ENCODE results near the gene FBXW8. TPM values are rescaled to one million over a fixed set of nuclear protein-coding genes. Genes with fewer than 3 reads are reported as not detected.

The FBXW8 gene
- total and polyA plus RNA-seq, 2 donors: 8.6 to 15.6 TPM

DNA sequence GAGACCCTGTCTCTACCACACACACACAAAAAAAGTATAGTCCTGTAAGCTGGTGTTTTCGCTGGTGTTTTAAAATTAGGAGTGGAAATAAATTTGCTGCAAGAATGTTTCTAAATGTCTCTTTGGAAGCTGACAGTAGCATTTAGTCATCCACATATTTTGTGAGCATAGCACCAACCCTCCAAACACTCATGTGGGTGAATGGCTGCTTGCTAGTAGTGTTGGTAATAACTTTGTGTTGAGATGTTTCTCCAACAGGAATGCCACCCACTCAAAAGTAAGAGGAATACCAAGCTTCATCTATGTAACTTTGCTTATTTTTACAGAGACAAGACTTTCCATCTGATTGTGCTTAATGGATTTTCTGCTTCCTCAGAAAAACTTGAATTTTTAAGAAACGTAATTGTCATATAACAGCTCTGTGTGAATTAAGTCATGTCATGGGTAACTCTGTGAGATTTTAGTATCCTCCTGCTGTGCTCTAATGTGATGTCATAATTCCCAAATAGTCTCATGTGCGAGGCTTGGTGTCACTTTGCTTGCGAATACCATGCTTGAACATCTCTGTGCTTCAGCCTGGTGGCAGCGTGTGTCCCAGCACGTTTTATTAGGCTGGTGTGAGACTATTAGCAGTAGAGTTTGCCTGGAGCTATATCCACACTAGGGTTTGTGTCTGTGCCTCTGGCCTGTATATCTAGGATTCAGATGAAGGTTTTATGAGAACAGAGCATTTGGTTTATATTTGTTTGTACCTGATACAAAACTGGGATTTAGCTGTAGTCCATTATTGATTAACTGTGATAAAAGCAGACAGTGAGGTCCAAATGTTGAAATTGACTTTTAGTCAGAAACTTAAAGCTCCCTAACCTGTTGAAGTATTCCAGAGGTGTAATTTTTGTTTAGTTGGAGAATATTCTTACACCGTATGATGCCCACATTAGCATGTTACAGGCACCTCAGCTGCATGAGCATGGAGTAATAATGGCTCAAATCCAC is 80.5 kb downstream of the FBXW8 start:
- WGBS: 80% methylated on average over 7 of the region's 7 CpGs
- DNase-seq (ENCODE audit: extremely low spot score): no peak
- H3K4me3 ChIP-seq (ENCODE audit: low read depth, low read length): no peak overlapping the region
- no peaks in the 10 kb centered on the region for H3K36me3 ChIP-seq (ENCODE audit: insufficient read depth)
- no peaks in the 10 kb centered on the region for H3K4me1 ChIP-seq (ENCODE audit: insufficient read depth)
- no peak overlapping the region for H3K27ac ChIP-seq (ENCODE audit: low read depth)

DNA sequence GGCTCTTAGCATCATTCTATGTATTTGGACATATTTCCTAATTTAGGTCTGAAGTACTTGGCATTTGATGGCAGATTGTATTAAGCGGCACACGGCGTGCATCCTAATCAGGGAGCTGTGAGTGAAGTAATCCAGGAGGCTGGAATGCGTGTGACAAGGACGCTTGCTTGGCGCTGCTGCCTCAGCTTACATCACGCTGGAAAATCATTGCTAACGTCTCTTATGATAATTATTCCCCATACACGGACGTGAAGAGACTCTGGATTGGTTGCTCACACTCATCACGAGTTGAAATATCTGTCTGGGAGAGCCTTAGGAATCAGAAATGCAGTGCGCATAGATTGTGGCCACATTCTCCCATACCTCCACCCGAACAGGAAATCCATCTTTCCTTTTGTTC is 85.3 kb downstream of the FBXW8 start:
- Histone ChIP-seq H3K36me3 (ENCODE audit: insufficient read depth) (no peaks in the 10 kb centered on the region), H3K27ac (ENCODE audit: low read depth) (no peak overlapping the region), H3K4me3 (ENCODE audit: low read depth, low read length) (no peak overlapping the region), H3K4me1 (ENCODE audit: insufficient read depth) (no peaks in the 10 kb centered on the region)
- 85% methylated on average over 13 of the region's 13 CpGs for WGBS
- DNase-seq (ENCODE audit: extremely low spot score): no peak

DNA sequence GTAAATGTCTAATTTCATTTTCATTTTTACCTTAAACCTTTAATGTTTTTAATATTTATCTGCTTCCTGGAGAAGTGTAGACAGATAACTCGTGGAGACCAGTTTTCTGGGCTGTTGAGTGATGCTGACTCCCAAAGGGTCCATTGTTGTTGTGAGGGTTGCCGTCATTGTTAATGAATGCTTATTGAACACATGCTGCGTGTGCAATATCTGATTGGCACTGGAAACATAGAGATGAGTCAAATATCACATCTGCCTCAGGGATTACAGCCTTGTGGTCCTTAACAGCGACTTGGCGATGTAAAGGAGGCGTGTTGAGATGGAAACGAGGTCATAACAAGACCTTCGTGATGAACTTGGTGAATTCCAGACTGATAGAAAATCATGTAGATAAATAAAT is 85.9 kb downstream of the FBXW8 start:
- DNase-seq (ENCODE audit: extremely low spot score): no peak
- Histone ChIP-seq H3K36me3 (ENCODE audit: insufficient read depth) (no peaks in the 10 kb centered on the region), H3K4me3 (ENCODE audit: low read depth, low read length) (no peak overlapping the region), H3K27ac (ENCODE audit: low read depth) (no peak overlapping the region), H3K4me1 (ENCODE audit: insufficient read depth) (no peaks in the 10 kb centered on the region)
- WGBS: 77% methylated on average over 8 of the region's 8 CpGs

DNA sequence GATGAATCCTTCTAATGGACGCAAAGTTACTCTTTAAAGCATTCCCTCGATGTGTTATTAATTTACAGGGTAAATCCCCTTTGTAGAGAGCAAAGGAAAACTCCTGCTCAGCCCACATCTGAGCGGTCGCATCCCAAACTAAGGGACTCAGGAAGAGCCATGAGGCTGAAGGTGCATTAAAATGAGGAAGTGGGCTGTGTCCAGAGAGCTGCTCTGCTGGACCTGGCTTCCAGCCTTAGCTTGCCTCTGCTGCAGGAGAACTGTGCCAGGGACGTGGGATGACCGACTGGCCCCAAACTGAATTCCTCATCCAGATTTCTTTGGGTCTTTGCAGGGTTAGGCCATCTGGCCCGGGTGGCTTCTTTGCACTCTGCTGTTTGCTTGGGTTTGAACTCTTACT is 88.3 kb downstream of the FBXW8 start:
- DNase-seq (ENCODE audit: extremely low spot score): no peak
- Histone ChIP-seq H3K4me3 (ENCODE audit: low read depth, low read length) (no peak overlapping the region), H3K27ac (ENCODE audit: low read depth) (no peak overlapping the region), H3K4me1 (ENCODE audit: insufficient read depth) (no peaks in the 10 kb centered on the region), H3K36me3 (ENCODE audit: insufficient read depth) (no peaks in the 10 kb centered on the region)
- WGBS: 89% methylated on average over 7 of the region's 7 CpGs

DNA sequence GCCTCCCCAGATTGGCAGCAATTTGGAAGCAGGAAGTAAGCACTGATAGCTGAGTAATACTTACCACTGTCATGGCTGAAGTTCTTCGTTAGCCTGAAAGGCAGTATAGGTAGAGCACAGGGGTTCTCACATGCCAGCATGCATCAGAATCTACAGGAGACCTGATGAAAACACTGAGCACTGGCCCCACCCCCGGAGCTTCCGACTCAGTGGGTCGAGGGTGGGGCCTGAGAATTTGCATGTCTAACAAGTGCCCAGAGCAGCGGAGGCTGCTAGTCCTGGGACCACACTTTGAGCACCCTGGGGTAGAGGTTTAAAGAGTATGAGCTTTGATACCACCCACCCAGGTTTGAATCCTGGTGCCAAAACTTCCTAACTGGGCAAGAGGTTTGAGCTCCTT is 89.6 kb downstream of the FBXW8 start:
- DNase-seq (ENCODE audit: extremely low spot score): no peak
- 83% methylated on average over 5 of the region's 5 CpGs for WGBS
- Histone ChIP-seq H3K4me3 (ENCODE audit: low read depth, low read length) (no peak overlapping the region), H3K4me1 (ENCODE audit: insufficient read depth) (no peaks in the 10 kb centered on the region), H3K27ac (ENCODE audit: low read depth) (no peak overlapping the region), H3K36me3 (ENCODE audit: insufficient read depth) (no peaks in the 10 kb centered on the region)

DNA sequence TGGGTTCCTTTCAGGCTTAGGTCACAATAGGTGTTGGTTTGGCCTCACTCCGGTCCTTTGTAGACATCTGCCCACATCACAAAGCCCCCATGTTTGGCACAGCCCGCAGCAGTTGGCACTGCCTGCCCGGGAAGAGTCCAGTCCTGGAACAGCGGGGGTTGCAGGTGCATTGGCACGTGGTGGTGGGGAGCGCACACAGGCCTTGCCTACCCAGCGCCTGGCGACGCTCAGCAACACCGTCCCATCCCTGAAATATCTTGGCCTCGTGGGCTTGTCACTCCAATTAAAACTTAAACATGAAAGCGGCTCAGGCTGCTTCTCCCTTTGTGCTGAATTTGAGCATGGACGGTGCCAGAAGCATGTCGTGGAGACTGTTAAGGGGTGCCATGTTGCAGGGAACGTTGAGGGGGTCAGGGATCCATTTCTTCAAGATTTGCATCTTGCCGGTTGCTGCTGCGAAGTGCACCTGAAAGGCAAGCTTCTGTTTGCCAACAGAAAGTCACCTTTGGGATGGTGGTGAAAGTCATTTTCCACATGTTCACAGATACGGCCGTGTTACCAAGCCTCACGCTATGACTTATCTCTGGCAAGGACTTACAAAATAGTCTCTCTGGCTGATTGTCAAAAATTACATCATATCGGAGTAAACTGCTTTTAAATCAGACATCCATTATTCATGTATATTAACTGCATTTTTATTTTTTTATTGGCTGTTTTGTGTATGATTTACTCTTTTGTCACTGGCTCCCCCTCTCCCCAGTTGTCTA is 91.5 kb downstream of the FBXW8 start:
- WGBS: 83% methylated on average over 21 of the region's 21 CpGs
- H3K36me3 ChIP-seq (ENCODE audit: insufficient read depth): no peaks in the 10 kb centered on the region
- no peak for DNase-seq (ENCODE audit: extremely low spot score)
- H3K4me1 ChIP-seq (ENCODE audit: insufficient read depth): no peaks in the 10 kb centered on the region
- H3K4me3 ChIP-seq (ENCODE audit: low read depth, low read length): no peak overlapping the region
- no peak overlapping the region for H3K27ac ChIP-seq (ENCODE audit: low read depth)

DNA sequence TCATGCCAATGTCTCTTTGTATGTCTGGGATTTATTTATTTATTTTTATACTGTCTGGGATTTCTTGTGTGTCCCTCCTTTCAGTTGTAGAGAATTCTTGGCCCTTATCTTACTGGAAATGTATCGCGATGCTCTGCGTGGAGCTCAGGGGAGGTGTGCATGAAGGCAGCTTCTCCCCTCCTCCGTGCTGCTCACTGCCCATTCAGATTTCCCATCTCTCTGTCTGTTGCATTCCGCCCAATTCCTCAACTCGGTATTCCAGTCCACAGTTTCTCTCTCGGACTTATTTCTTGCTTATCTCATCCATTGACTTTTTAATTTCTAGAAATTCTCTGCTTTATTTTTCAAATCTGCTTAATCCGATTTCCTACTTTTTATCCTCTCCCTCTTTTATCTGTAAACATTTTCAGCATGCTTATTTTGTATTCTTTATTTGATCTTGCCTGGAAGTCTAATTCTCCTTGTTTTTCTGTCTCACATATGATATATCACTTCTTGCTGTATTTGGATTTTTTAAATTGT is 93.2 kb downstream of the FBXW8 start:
- Histone ChIP-seq H3K36me3 (ENCODE audit: insufficient read depth) (no peaks in the 10 kb centered on the region), H3K4me3 (ENCODE audit: low read depth, low read length) (no peak overlapping the region), H3K27ac (ENCODE audit: low read depth) (no peak overlapping the region), H3K4me1 (ENCODE audit: insufficient read depth) (no peaks in the 10 kb centered on the region)
- DNase-seq (ENCODE audit: extremely low spot score): no peak
- 76% methylated on average over 8 of the region's 8 CpGs for WGBS

DNA sequence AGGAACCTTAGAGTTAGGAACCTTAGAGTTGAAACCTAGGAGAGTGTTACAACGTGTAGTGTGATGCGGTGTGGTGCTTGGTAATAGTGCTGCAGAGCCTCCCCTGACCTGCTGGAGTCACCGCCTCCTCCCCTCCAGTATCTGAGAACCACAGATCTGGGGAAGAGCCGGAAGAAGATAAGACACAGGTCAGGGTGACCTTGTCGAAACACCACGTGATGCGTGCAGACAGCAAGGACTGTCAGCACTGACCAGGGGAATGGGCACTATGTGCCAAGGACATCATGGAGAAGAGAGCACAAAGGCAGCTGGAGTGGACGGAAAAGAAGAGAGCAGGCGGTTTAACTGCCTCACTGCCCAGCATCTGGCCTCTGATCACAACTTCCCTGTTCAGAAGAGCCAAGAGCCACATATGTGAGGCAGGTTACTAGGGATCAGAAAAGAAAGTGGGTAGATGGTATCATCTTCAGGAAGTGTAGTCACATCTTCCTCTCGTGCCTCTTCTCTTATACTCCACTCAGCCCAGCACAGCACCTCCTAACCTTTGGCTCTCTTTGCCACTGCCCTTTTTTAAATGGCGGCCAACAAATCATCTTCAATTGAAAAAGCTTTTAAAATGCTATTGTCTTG is 94.8 kb downstream of the FBXW8 start:
- Histone ChIP-seq H3K4me3 (ENCODE audit: low read depth, low read length) (no peak overlapping the region), H3K36me3 (ENCODE audit: insufficient read depth) (no peaks in the 10 kb centered on the region), H3K27ac (ENCODE audit: low read depth) (no peak overlapping the region), H3K4me1 (ENCODE audit: insufficient read depth) (no peaks in the 10 kb centered on the region)
- 91% methylated on average over 11 of the region's 11 CpGs for WGBS
- no peak for DNase-seq (ENCODE audit: extremely low spot score)

DNA sequence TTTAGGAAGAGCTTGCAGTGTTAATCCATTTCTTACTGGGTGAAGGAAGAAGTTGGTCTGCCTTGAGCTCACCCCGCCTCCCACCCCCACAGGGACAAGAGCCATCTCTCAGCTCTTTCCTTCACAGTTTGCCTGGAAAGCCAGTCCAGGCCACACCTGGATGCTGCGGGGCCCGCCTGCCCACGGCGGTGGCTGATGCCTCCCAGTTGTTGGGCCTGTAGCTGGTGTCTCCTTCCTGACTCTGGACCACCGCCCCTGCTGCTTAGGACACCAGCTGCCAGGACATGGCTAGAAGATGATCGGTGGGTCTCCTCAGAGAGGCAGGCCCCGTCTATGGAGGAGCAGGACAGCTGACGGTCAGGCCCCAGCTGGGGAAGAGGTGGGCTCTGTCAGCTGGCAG is 95.6 kb downstream of the FBXW8 start:
- H3K36me3 ChIP-seq (ENCODE audit: insufficient read depth): no peaks in the 10 kb centered on the region
- DNase-seq (ENCODE audit: extremely low spot score): no peak
- 94% methylated on average over 9 of the region's 9 CpGs for WGBS

DNA sequence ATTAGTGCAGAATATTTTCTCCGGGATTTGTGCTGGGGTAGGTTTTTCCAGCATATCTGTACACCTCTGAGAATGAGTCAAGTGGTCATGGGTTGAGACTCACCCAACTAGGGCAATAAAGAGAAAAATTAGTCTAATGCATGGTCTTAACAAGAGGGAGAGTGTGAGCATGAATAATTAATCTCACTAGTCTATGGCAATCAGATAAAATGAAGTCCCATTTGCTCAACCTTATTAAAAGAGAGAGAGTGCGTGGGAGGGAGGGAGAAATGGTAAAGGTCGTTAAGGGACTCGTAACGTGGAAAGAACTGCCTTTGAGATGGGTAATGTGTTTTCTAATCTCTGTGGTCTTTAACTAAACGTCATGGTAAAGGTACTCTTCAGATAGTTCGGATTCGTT is 96.8 kb downstream of the FBXW8 start:
- no peaks in the 10 kb centered on the region for H3K36me3 ChIP-seq (ENCODE audit: insufficient read depth)
- DNase-seq (ENCODE audit: extremely low spot score): no peak
- 83% methylated on average over 8 of the region's 8 CpGs for WGBS

More for the DNA sequence above, 95.6 kb downstream of the FBXW8 start:
- no peaks in the 10 kb centered on the region for H3K4me1 ChIP-seq (ENCODE audit: insufficient read depth)
- no peak overlapping the region for H3K4me3 ChIP-seq (ENCODE audit: low read depth, low read length)
- no peak overlapping the region for H3K27ac ChIP-seq (ENCODE audit: low read depth)

DNA sequence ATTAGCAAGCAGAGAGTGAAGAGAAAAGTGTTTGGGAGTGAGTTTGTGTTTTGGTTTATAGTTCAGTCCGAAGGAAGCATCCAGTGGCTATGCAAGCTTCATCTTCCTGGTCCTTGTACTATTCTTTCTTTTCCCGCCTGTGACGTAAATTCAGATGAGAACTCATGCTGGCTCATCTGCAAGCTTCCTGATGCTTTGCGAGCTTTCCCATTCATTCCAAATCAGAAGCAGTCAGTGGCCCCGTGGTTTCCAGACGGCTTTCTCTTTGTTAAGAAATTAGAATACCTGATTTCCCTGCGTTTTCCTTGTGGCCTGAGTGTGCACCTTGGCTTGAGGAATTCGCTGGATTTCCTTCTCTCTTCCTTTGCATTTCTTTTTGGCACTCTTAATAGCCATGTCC is 99.0 kb downstream of the FBXW8 start:
- Histone ChIP-seq H3K4me3 (ENCODE audit: low read depth, low read length) (no peak overlapping the region), H3K36me3 (ENCODE audit: insufficient read depth) (no peaks in the 10 kb centered on the region), H3K4me1 (ENCODE audit: insufficient read depth) (no peaks in the 10 kb centered on the region), H3K27ac (ENCODE audit: low read depth) (no peak overlapping the region)
- WGBS: 80% methylated on average over 8 of the region's 8 CpGs
- no peak for DNase-seq (ENCODE audit: extremely low spot score)

More for the DNA sequence above, 96.8 kb downstream of the FBXW8 start:
- Histone ChIP-seq H3K27ac (ENCODE audit: low read depth) (no peak overlapping the region), H3K4me3 (ENCODE audit: low read depth, low read length) (no peak overlapping the region), H3K4me1 (ENCODE audit: insufficient read depth) (no peaks in the 10 kb centered on the region)

DNA sequence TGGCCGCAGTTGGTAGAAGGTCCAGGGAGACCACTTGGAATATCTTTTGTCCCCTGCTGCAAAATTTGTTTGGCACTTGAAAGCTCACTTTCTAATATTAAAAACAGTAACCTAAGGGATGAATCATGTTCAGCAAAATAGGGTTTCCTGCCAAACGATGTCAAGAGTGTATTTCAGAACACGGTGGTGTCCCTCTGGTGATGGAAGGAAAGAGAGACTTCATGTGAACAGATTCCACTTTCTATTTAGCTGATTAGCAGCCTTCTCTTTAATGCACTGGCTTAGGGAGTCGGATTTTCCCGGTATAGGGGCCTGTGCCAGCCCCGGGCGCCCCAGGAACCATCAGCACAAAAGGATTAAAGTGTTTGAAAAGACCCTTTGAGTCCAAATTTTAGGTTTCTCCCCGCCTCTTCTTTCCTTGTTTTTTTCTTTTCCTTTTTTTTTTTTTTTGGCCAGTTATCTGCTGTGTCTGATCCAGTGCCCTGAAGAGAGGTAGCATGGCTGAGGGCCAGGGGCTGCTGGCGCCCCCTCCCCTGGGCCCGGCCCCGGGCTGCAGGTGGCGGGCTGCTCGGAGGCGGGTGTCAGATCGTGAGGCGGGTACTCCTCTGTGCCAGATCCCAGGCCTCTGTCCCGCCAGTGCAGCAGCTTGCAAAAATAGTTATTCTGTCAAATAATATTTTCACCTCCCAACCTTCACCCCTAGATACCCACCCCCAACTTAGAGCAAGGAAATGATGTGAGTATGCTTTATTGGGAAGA is 100.1 kb downstream of the FBXW8 start:
- Histone ChIP-seq H3K36me3 (ENCODE audit: insufficient read depth) (no peaks in the 10 kb centered on the region), H3K4me1 (ENCODE audit: insufficient read depth) (no peaks in the 10 kb centered on the region), H3K27ac (ENCODE audit: low read depth) (no peak overlapping the region), H3K4me3 (ENCODE audit: low read depth, low read length) (no peak overlapping the region)
- WGBS: 88% methylated on average over 17 of the region's 17 CpGs
- no peak for DNase-seq (ENCODE audit: extremely low spot score)
